ENCODE results near the gene ARHGAP28.

The ARHGAP28 gene

GRCh38 chr18:6939972-6940371 is 210.5 kb downstream of the ARHGAP28 start:
- DNase-seq = no peak

- DNase-seq = no peak
Observed at GRCh38 chr18:6940451-6940850, 210.9 kb downstream of the ARHGAP28 start.

- no peak for DNase-seq
Observed at GRCh38 chr18:6941996-6942395, 212.5 kb downstream of the ARHGAP28 start.

GRCh38 chr18:6942742-6943141 is 213.2 kb downstream of the ARHGAP28 start:
- DNase-seq = no peak

- no peak for DNase-seq
Observed at GRCh38 chr18:6943143-6943542, 213.6 kb downstream of the ARHGAP28 start.

- no peak for DNase-seq
Observed at GRCh38 chr18:6947338-6948030, 218.0 kb downstream of the ARHGAP28 start.

- DNase-seq = no peak
Observed at GRCh38 chr18:6948281-6949055, 219.0 kb downstream of the ARHGAP28 start.

GRCh38 chr18:6949800-6950586 is 220.5 kb downstream of the ARHGAP28 start:
- no peak for DNase-seq

GRCh38 chr18:6950641-6951040 is 221.1 kb downstream of the ARHGAP28 start:
- DNase-seq = no peak

- no peak for DNase-seq
Observed at GRCh38 chr18:6951336-6952090, 222.0 kb downstream of the ARHGAP28 start.

- no peak for DNase-seq
Observed at GRCh38 chr18:6954501-6954900, 225.0 kb downstream of the ARHGAP28 start.

GRCh38 chr18:6955304-6955703 is 225.8 kb downstream of the ARHGAP28 start:
- DNase-seq = no peak

- no peak for DNase-seq
Observed at GRCh38 chr18:6956495-6956894, 227.0 kb downstream of the ARHGAP28 start.

- no peak for DNase-seq
Observed at GRCh38 chr18:6956999-6957398, 227.5 kb downstream of the ARHGAP28 start.

- DNase-seq = peak; percentile 82
Observed at GRCh38 chr18:6959110-6959509, 229.6 kb downstream of the ARHGAP28 start.

- DNase-seq = no peak
Observed at GRCh38 chr18:6960124-6960523, 230.6 kb downstream of the ARHGAP28 start.

GRCh38 chr18:6960656-6961055 is 231.1 kb downstream of the ARHGAP28 start:
- peak; percentile 90 for DNase-seq

- no peak for DNase-seq
Observed at GRCh38 chr18:6961331-6961730, 231.8 kb downstream of the ARHGAP28 start.

GRCh38 chr18:6962571-6963451 is 233.3 kb downstream of the ARHGAP28 start:
- no peak for DNase-seq

- no peak for DNase-seq
Observed at GRCh38 chr18:6963452-6964097, 234.1 kb downstream of the ARHGAP28 start.
